HepG2 (cell line): ENCODE results near the gene B4GALT5. TPM values are rescaled to one million over a fixed set of nuclear protein-coding genes. Genes with fewer than 3 reads are reported as not detected.
A peak's percentile ranks its signal among the peaks of the same experiment; 100 is the strongest.

ENCODE experiments used
- CSRNP1 ChIP-seq: sonication (generic); formaldehyde crosslinking; IDR thresholded peaks from 2 replicates; pipeline ENCODE4 v1.8.1; 2023; ENCODE audit warnings: mild to moderate bottlenecking, missing genetic modification reagents
- EZH2 ChIP-seq: conservative IDR thresholded peaks from 2 replicates; pipeline ENCODE4 v1.6.1; 2012; ENCODE audit warnings: mild to moderate bottlenecking, low read depth, low read length, moderate library complexity
- GZF1 ChIP-seq: sonication (generic); formaldehyde crosslinking; IDR thresholded peaks from 2 replicates; pipeline ENCODE4 v1.5.1; 2020; ENCODE audit warnings: mild to moderate bottlenecking, missing genetic modification reagents
- HNF4A ChIP-seq: sonication (generic); formaldehyde crosslinking; IDR thresholded peaks from 2 replicates; pipeline ENCODE4 v1.4.0; 2020; ENCODE audit warnings: missing genetic modification reagents
- KDM1A ChIP-seq: IDR thresholded peaks from 2 replicates; pipeline ENCODE4 v1.6.1; 2016; ENCODE audit warnings: missing compliant biosample characterization
- MED8 ChIP-seq: sonication (generic); formaldehyde crosslinking; IDR thresholded peaks from 2 replicates; pipeline ENCODE4 v1.8.1; 2023; ENCODE audit warnings: mild to moderate bottlenecking, missing genetic modification reagents; ENCODE audit not compliant: insufficient replicate concordance
- NFIC ChIP-seq: IDR thresholded peaks from 2 replicates; pipeline ENCODE4 v1.6.1; 2012; ENCODE audit warnings: mild to moderate bottlenecking, low read length, inconsistent platforms
- NR2F6 ChIP-seq, 2 experiments: IDR thresholded peaks; 2 replicates each; pipeline ENCODE4 v1.6.1; 2016; ENCODE audit warnings: antibody characterized with exemption in 1 of 2, mild to moderate bottlenecking in 1 of 2
- PITX1 ChIP-seq: sonication (generic); formaldehyde crosslinking; IDR thresholded peaks from 2 replicates; pipeline ENCODE4 v1.5.1; 2020; ENCODE audit warnings: mild to moderate bottlenecking, missing genetic modification reagents
- PLSCR1 ChIP-seq: sonication (generic); formaldehyde crosslinking; IDR thresholded peaks from 2 replicates; pipeline ENCODE4 v1.5.0; 2020; ENCODE audit warnings: missing genetic modification reagents, mild to moderate bottlenecking, borderline replicate concordance
- RARA ChIP-seq: IDR thresholded peaks from 2 replicates; pipeline ENCODE4 v1.6.1; 2016; ENCODE audit warnings: missing genetic modification reagents, missing compliant biosample characterization
- RCOR2 ChIP-seq: IDR thresholded peaks from 2 replicates; pipeline ENCODE4 v1.6.1; 2016; ENCODE audit warnings: missing biosample characterization, missing genetic modification reagents
- SOX6 ChIP-seq, 2 experiments: fragments of 450-650 bp in 1 of 2; sonication (generic) in 1 of 2; formaldehyde crosslinking in 1 of 2; IDR thresholded peaks; 2 replicates each; pipeline versions ENCODE4 v1.4.0 to v1.6.1; 2017 to 2020; ENCODE audit warnings: antibody characterized with exemption in 1 of 2, mild to moderate bottlenecking in 1 of 2, missing genetic modification reagents in 1 of 2
- UBTF ChIP-seq: sonication (generic); formaldehyde crosslinking; IDR thresholded peaks from 2 replicates; pipeline ENCODE4 v1.4.0; 2020; ENCODE audit warnings: mild to moderate bottlenecking, missing genetic modification reagents
- ZBTB34 ChIP-seq: sonication (generic); formaldehyde crosslinking; IDR thresholded peaks from 2 replicates; pipeline ENCODE4 v1.8.0; 2022; ENCODE audit warnings: mild to moderate bottlenecking, missing genetic modification reagents
- ZBTB7A ChIP-seq: sonication (generic); formaldehyde crosslinking; IDR thresholded peaks from 2 replicates; pipeline ENCODE4 v1.8.0; 2022; ENCODE audit warnings: mild to moderate bottlenecking, missing genetic modification reagents
- ZFAT ChIP-seq: sonication (generic); formaldehyde crosslinking; conservative IDR thresholded peaks from 2 replicates; pipeline ENCODE4 v1.8.1; 2023; ENCODE audit warnings: missing genetic modification reagents, inconsistent platforms
- ZFYVE20 ChIP-seq: sonication (generic); formaldehyde crosslinking; IDR thresholded peaks from 2 replicates; pipeline ENCODE4 v1.8.0; 2023; ENCODE audit warnings: low read depth, mild to moderate bottlenecking, moderate library complexity, missing genetic modification reagents, borderline replicate concordance
- ZNF414 ChIP-seq: sonication (generic); formaldehyde crosslinking; IDR thresholded peaks from 2 replicates; pipeline ENCODE4 v1.5.0; 2020; ENCODE audit warnings: missing genetic modification reagents
- polyA plus RNA-seq, 8 experiments: library from polyadenylated mRNA; depleted of rRNA in 3 of 8; stranded (reverse) in 7 of 8; unstranded in 1 of 8; fragments of >200 nt; fragmentation: Illumina TruSeq in 4 of 8; extraction: Trizol in 4 of 8; gene quantifications; 2 replicates each; pipeline versions ENCODE4 v1.2.1 to v1.2.3, GENCODE V29; 2011 to 2016; ENCODE audit warnings: low read depth in 4 of 8, missing spikeins in 1 of 8, mixed read lengths in 1 of 8; ENCODE audit not compliant: insufficient read depth in 1 of 8
- total RNA-seq, 5 experiments: library from RNA; depleted of rRNA; stranded (reverse); fragments of >200 nt; fragmentation: Illumina TruSeq; extraction: Trizol; gene quantifications; 2 replicates each; pipeline ENCODE4 v1.2.3, GENCODE V29; 2016; ENCODE audit warnings: low read depth in 1 of 5
- TF ChIP-seq, protein P1 (sequence below): sonication (generic); formaldehyde crosslinking; IDR thresholded peaks from 2 replicates; pipeline ENCODE4 v1.8.0; 2023; ENCODE audit warnings: mild to moderate bottlenecking, missing genetic modification reagents

B4GALT5 gene
- total and polyA plus RNA-seq, 2 of the 13 experiments (the other 11 are each of a cell fraction or from before 2014, with no cell fraction given) = 27.3 to 30.9 TPM

GRCh38 chr20:49687595-49688567 lies 25.8 kb downstream of the B4GALT5 start (continued):
- TF ChIP-seq UBTF (CRISPR knock-in tag) (no peak), CSRNP1 (CRISPR knock-in tag) (no peak), NFIC (peak; percentile 36; the same call in 1 of the 2 replicates), SOX6 (IDR thresholded peaks at IDR 0.05) (no peak), SOX6 (CRISPR knock-in tag; IDR thresholded peaks at IDR 0.05) (peak; percentile 61), GZF1 (CRISPR knock-in tag) (no peak), HNF4A (CRISPR knock-in tag) (peak; percentile 98), RARA (CRISPR knock-in tag) (peak; percentile 29; the same call in 1 of the 2 replicates), MED8 (no peak), ZFAT (CRISPR knock-in tag) (0 out of 2 replicates have a peak, but pooled peaks have one; percentile 49), ZFYVE20 (CRISPR knock-in tag) (no peak), ZBTB7A (CRISPR knock-in tag) (no peak), PITX1 (CRISPR knock-in tag) (0 out of 2 replicates have a peak, but pooled peaks have one; percentile 28), ZNF414 (CRISPR knock-in tag) (no peak), RCOR2 (CRISPR knock-in tag) (0 out of 2 replicates have a peak, but pooled peaks have one; percentile 19), EZH2 (no peak), ZBTB34 (0 out of 2 replicates have a peak, but pooled peaks have one; percentile 60), KDM1A (peak; percentile 41; the same call in 1 of the 2 replicates), PLSCR1 (no peak), NR2F6 (IDR thresholded peaks at IDR 0.05) (peak; percentile 44; the same call in 1 of the 2 replicates), NR2F6 (CRISPR knock-in tag; IDR thresholded peaks at IDR 0.05) (no peak)
- TF ChIP-seq, protein P1, sequence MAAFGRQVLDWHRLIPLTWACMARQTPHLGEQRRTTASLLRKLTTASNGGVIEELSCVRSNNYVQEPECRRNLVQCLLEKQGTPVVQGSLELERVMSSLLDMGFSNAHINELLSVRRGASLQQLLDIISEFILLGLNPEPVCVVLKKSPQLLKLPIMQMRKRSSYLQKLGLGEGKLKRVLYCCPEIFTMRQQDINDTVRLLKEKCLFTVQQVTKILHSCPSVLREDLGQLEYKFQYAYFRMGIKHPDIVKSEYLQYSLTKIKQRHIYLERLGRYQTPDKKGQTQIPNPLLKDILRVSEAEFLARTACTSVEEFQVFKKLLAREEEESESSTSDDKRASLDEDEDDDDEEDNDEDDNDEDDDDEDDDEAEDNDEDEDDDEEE = 0 out of 2 replicates have a peak, but pooled peaks have one; percentile 46
